GM18873 (cell line): Measurements from ENCODE around the gene KCNK5.

ENCODE experiments used
- ATAC-seq: cut with Tn5 transposase; IDR thresholded peaks from one replicate; pipeline ENCODE4 v1.9.1; 2021; ENCODE audit warnings: mild to moderate bottlenecking, moderate library complexity, moderate number of reproducible peaks; ENCODE audit not compliant: unreplicated experiment, low FRiP score

The KCNK5 gene

GRCh38 chr6:39199976-39200375 lies 29.3 kb downstream of the KCNK5 start:
- no peak for ATAC-seq

- ATAC-seq = no peak
Measured at GRCh38 chr6:39199231-39199940, 29.9 kb downstream of the KCNK5 start.

- no peak for ATAC-seq
Measured at GRCh38 chr6:39198528-39198927, 30.7 kb downstream of the KCNK5 start.

- no peak for ATAC-seq
Measured at GRCh38 chr6:39197922-39198500, 31.3 kb downstream of the KCNK5 start.

GRCh38 chr6:39197521-39197920 lies 31.8 kb downstream of the KCNK5 start:
- ATAC-seq = no peak

GRCh38 chr6:39196673-39197091 lies 32.6 kb downstream of the KCNK5 start:
- no peak for ATAC-seq

- no peak for ATAC-seq
Measured at GRCh38 chr6:39195792-39196385, 33.4 kb downstream of the KCNK5 start.

GRCh38 chr6:39194466-39194865 lies 34.8 kb downstream of the KCNK5 start:
- no peak for ATAC-seq

- ATAC-seq = no peak
Measured at GRCh38 chr6:39193201-39193791, 36.0 kb downstream of the KCNK5 start.

- ATAC-seq = no peak
Measured at GRCh38 chr6:39192736-39193135, 36.5 kb downstream of the KCNK5 start.

GRCh38 chr6:39191236-39191930 lies 37.9 kb downstream of the KCNK5 start:
- no peak for ATAC-seq

GRCh38 chr6:39190545-39191235 lies 38.6 kb downstream of the KCNK5 start:
- no peak for ATAC-seq

- ATAC-seq = no peak
Measured at GRCh38 chr6:39189915-39190544, 39.2 kb downstream of the KCNK5 start.

- ATAC-seq = no peak
Measured at GRCh38 chr6:39189131-39189530, 40.1 kb downstream of the KCNK5 start.

GRCh38 chr6:39188571-39188970 lies 40.7 kb downstream of the KCNK5 start:
- no peak for ATAC-seq

- ATAC-seq = no peak
Measured at GRCh38 chr6:39188098-39188450, 41.2 kb downstream of the KCNK5 start.

- no peak for ATAC-seq
Measured at GRCh38 chr6:39184906-39185580, 44.2 kb downstream of the KCNK5 start.

- ATAC-seq = no peak
Measured at GRCh38 chr6:39182604-39183003, 46.7 kb downstream of the KCNK5 start.

GRCh38 chr6:39181826-39182225 lies 47.4 kb downstream of the KCNK5 start:
- ATAC-seq = no peak
